SK-N-SH treated with all-trans-retinoic acid at 6 μM for 48 hours (cell line): ENCODE measurements around the gene LRMDA.

ENCODE experiments used
- ATAC-seq: fragments of 200-7000 bp; cut with Tn5 transposase; 3 replicates; pipeline ENCODE4 v1.9.1; 2020; ENCODE audit warnings: mild to moderate bottlenecking, moderate library complexity
- BACH2 ChIP-seq: fragments of 250-450 bp; sonication (Bioruptor Pico); IDR thresholded peaks from 2 replicates; pipeline ENCODE4 v1.9.0; 2021; ENCODE audit warnings: mild to moderate bottlenecking, borderline replicate concordance
- CSDC2 ChIP-seq: fragments of 250-450 bp; sonication (Bioruptor Pico); IDR thresholded peaks from 2 replicates; pipeline ENCODE4 v1.5.0; 2020; ENCODE audit warnings: mild to moderate bottlenecking, moderate library complexity
- CSRNP3 ChIP-seq: fragments of 250-450 bp; sonication (Bioruptor Pico); IDR thresholded peaks from 2 replicates; pipeline ENCODE4 v1.5.1; 2021; ENCODE audit warnings: mild to moderate bottlenecking, moderate library complexity
- ESRRG ChIP-seq: fragments of 250-450 bp; sonication (Bioruptor Pico); IDR thresholded peaks from 2 replicates; pipeline ENCODE4 v1.6.1; 2021; ENCODE audit warnings: mild to moderate bottlenecking
- GLIS3 ChIP-seq: fragments of 250-450 bp; sonication (Bioruptor Pico); IDR thresholded peaks from 2 replicates; pipeline ENCODE4 v1.5.0; 2020; ENCODE audit warnings: mild to moderate bottlenecking, moderate library complexity
- ISL1 ChIP-seq: fragments of 250-450 bp; sonication (Bioruptor Pico); IDR thresholded peaks from 2 replicates; pipeline ENCODE4 v2.1.2; 2022; ENCODE audit warnings: mild to moderate bottlenecking, moderate library complexity
- OSR1 ChIP-seq: fragments of 250-450 bp; sonication (Bioruptor Pico); IDR thresholded peaks from 2 replicates; pipeline ENCODE4 v1.8.0; 2022; ENCODE audit warnings: moderate library complexity, mild to moderate bottlenecking, inconsistent platforms
- PATZ1 ChIP-seq: fragments of 250-450 bp; sonication (Bioruptor Pico); IDR thresholded peaks from 2 replicates; pipeline ENCODE4 v1.8.0; 2020; ENCODE audit warnings: mild to moderate bottlenecking, moderate library complexity, borderline replicate concordance
- POU6F1 ChIP-seq: fragments of 250-450 bp; sonication (Bioruptor Pico); IDR thresholded peaks from 2 replicates; pipeline ENCODE4 v1.8.0; 2021; ENCODE audit warnings: low read depth, mild to moderate bottlenecking, moderate library complexity, borderline replicate concordance
- PPARA ChIP-seq: fragments of 250-450 bp; sonication (Bioruptor Pico); IDR thresholded peaks from 2 replicates; pipeline ENCODE4 v1.5.0; 2020; ENCODE audit warnings: mild to moderate bottlenecking, borderline replicate concordance
- RARB ChIP-seq: fragments of 250-450 bp; sonication (Bioruptor Pico); IDR thresholded peaks from 2 replicates; pipeline ENCODE4 v1.8.0; 2021; ENCODE audit warnings: mild to moderate bottlenecking, moderate library complexity
- TCF4 ChIP-seq: fragments of 250-450 bp; sonication (Bioruptor Pico); IDR thresholded peaks from 2 replicates; pipeline ENCODE4 v1.8.0; 2021; ENCODE audit warnings: mild to moderate bottlenecking, moderate library complexity, borderline replicate concordance
- TOX ChIP-seq: fragments of 250-450 bp; sonication (Bioruptor Pico); IDR thresholded peaks from 2 replicates; pipeline ENCODE4 v1.8.0; 2021; ENCODE audit warnings: mild to moderate bottlenecking, moderate library complexity, borderline replicate concordance
- TSHZ2 ChIP-seq: fragments of 250-450 bp; sonication (Bioruptor Pico); IDR thresholded peaks from 2 replicates; pipeline ENCODE4 v1.5.0; 2020; ENCODE audit warnings: mild to moderate bottlenecking, moderate library complexity
- ZC3H10 ChIP-seq: fragments of 250-450 bp; sonication (Bioruptor Pico); IDR thresholded peaks from 2 replicates; pipeline ENCODE4 v1.5.1; 2021; ENCODE audit warnings: mild to moderate bottlenecking, moderate library complexity
- ZFP3 ChIP-seq: fragments of 250-450 bp; sonication (Bioruptor Pico); IDR thresholded peaks from 2 replicates; pipeline ENCODE4 v1.5.0; 2020; ENCODE audit warnings: mild to moderate bottlenecking, moderate library complexity
- ZFP30 ChIP-seq: fragments of 450-650 bp; formaldehyde crosslinking; IDR thresholded peaks from 2 replicates; pipeline ENCODE4 v1.5.0; 2022; ENCODE audit warnings: mild to moderate bottlenecking, moderate library complexity
- ZNF565 ChIP-seq: fragments of 450-650 bp; formaldehyde crosslinking; conservative IDR thresholded peaks from 2 replicates; pipeline ENCODE4 v1.5.0; 2020; ENCODE audit warnings: low read depth, mild to moderate bottlenecking, moderate library complexity
- ZNF70 ChIP-seq: fragments of 450-650 bp; formaldehyde crosslinking; IDR thresholded peaks from 2 replicates; pipeline ENCODE4 v1.5.0; 2020; ENCODE audit warnings: mild to moderate bottlenecking, moderate library complexity

LRMDA gene

GRCh38 chr10:75496191-75496567 lies 64.8 kb downstream of the LRMDA start:
- no peak for ATAC-seq
- TF ChIP-seq PATZ1 (CRISPR knock-in tag) (no peak), ISL1 (no peak), TSHZ2 (CRISPR knock-in tag) (no peak), POU6F1 (CRISPR knock-in tag) (no peak), TOX (CRISPR knock-in tag) (no peak), OSR1 (no peak), CSRNP3 (CRISPR knock-in tag) (no peak), ESRRG (no peak), ZNF565 (no peak), GLIS3 (CRISPR knock-in tag) (no peak), CSDC2 (CRISPR knock-in tag) (no peak), BACH2 (CRISPR knock-in tag) (no peak), ZFP3 (no peak)

GRCh38 chr10:75497997-75498883 lies 66.8 kb downstream of the LRMDA start:
- ATAC-seq = no peak
- TF ChIP-seq CSRNP3 (CRISPR knock-in tag) = no peak
- TF ChIP-seq ZNF70 = no peak
- no peak for TF ChIP-seq ZFP30 (CRISPR knock-in tag)
- no peak for TF ChIP-seq GLIS3 (CRISPR knock-in tag)
- no peak for TF ChIP-seq TOX (CRISPR knock-in tag)
- no peak for TF ChIP-seq PPARA (CRISPR knock-in tag)
- no peak for TF ChIP-seq TSHZ2 (CRISPR knock-in tag)
- no peak for TF ChIP-seq PATZ1 (CRISPR knock-in tag)
- no peak for TF ChIP-seq ZC3H10
- no peak for TF ChIP-seq TCF4 (CRISPR knock-in tag)
- no peak for TF ChIP-seq ESRRG
- TF ChIP-seq RARB (CRISPR knock-in tag) = no peak
- TF ChIP-seq OSR1 = no peak
- no peak for TF ChIP-seq CSDC2 (CRISPR knock-in tag)
- TF ChIP-seq ZNF565 = no peak
